HG03175 (cell line): ENCODE data around the gene PRDX2.
"Not testable (repeated sequence)": the region's sequence is repeated elsewhere in the genome, so short reads cannot be mapped to it uniquely, and the experiment has no call there.

Experiments used
- ATAC-seq: cut with Tn5 transposase; IDR thresholded peaks from one replicate; pipeline ENCODE4 v1.9.1; 2021; ENCODE audit warnings: mild to moderate bottlenecking, moderate library complexity; ENCODE audit not compliant: unreplicated experiment

PRDX2 gene

DNA sequence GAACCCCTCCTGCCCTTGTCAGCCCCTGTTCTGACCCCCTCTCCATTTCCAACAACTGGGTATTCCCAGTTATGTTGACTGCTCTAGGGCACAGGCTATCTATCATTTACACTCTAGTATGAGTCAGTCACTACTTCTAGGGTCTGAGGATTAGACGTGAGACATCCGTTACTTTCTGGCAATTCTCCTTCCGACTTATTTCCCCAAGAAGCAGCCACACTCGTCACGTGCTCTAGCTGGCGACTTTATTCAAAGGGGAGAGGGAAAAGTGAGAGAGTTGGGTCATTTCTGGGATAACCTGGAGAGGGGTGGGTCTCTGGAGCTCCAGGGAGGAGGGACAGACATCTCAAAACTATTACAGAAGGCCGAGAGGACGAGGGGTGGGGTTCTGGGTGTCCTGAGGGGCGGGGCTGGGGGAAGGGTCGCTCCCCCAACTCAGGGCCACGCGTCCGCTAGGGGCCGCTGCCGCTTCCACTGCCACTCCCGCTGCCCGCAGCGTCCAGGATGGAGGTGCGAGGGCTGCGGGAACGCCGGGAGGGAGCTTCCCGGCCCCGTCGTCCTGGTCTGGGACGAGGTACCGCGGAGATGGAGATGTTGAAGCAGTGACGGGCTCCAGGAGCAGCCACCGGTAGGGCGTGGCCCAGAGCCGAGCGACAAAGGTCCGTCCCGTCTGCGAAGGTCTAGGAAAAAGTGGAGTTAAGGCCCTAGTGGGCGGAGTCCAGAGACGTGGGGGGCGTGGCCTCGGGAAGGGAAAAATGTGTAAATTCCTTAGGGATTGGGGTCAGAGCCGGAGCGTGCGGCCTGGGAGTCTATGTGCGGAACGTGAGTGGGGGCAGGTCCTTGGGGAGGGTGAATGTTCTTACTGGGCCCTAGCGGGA is 23.9 kb upstream of the PRDX2 start:
- no peak for ATAC-seq

DNA sequence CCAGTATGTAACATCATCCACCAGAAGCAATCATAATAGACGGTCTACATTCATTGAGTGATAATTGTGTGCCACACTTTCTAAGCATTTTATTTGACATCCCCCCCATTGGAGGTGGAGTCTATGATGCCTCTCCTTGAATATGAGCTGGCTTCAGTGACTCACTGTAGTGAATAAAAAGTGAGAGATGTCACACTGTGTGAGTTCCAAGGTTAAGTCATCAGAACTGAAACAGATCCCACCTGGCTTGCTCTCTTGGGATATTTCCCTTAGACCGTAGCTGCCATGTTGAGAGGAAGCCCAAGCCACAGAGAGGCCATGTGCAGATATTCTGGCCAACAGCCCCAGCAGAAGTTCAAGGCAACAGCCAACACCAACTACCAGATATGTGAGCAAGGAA is 20.2 kb upstream of the PRDX2 start:
- no peak for ATAC-seq

DNA sequence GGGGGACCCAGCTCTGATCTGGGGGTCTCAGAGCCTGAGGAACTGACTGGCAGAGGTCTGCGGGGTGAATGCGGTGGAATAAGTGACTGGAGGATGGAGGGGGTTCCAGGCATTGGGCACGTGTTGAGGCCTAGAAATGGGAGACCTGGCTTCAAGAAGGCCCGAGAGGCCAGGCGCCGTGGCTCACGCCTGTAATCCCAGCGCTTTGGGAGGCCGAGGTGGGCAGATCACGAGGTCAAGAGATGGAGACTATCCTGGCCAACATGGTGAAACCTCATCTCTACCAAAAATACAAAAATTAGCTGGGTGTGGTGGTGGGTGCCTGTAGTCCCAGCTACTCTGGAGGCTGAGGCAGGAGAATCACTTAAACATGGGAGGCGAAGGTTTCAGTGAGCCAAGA is 16.2 kb upstream of the PRDX2 start:
- not testable (repeated sequence) for ATAC-seq

DNA sequence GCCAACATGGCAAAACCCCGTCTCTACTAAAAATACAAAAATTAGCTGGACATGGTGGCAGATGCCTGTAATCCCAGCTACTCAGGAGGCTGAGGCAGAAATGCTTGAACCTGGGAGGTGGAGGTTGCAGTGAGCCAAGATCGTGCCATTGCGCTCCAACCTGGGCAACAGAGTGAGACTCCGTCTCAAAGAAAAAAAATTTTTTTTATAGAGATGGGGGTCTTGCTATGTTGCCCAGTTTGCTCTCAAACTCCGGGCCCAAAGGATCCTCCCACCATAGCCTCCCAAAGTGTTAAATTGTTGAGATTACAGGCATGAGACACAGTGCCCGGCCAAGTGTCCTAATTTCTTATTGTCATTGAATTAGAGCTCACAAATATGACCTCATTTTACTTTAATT is 15.6 kb upstream of the PRDX2 start:
- not testable (repeated sequence) for ATAC-seq

DNA sequence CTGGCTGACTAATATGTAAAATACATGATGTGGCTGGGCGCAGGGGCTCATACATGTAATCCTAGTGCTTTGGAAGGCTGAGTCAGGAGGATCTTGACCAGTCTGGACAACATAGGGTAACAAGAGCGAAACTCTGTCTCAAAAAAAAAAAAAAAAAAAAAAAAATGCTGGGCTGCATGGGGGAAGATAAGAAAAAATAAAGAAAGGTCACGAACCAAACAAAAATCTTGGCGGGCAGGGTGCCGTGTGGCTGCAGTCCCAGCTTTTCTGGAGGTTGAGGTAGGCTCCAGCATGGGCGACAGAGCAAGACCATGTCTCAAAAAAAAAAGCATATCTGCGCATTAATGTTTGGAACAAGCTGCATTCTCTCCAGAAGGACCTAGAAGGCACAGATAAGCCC is 13.5 kb upstream of the PRDX2 start:
- ATAC-seq = no peak

DNA sequence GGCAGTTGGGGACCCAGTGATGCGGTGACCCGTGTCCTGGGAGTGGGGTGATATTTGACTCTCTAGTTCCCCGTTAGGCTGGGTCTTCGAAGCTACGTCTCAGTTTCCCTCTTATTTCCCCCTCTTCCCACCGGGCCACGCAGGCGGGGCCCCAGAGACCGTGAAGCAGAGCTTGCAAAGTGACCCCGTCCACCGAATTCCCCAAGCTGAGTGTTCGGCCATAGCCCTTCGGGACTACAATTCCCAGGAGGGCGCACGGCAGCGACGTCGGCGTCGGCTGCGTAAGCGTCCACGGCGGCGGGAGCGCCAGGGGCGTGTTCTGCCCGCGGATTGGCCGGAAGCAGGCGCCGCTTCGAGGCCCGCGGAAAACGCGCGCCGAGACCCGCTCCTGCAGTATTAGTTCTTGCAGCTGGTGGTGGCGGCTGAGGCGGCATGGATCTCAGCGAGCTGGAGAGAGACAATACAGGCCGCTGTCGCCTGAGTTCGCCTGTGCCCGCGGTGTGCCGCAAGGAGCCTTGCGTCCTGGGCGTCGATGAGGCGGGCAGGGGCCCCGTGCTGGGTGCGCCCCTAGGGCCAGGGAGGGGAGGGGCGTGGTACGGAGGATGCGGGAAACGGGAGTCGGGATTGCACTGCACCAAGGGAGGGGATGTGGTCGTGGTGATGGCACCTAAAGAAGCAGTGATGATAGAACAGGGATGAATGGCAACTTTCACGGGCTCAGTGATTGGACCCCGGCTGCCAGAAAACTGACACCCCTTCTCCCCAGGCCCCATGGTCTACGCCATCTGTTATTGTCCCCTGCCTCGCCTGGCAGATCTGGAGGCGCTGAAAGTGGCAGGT is 4.9 kb upstream of the PRDX2 start, which contains the start of gene RNASEH2A:
Gene RNASEH2A, plus strand, starts transcription at position 343 of the 840 bp plus-strand sequence. Its CDS starts 90 bp downstream, at position 433.
- peak; percentile 75 for ATAC-seq

DNA sequence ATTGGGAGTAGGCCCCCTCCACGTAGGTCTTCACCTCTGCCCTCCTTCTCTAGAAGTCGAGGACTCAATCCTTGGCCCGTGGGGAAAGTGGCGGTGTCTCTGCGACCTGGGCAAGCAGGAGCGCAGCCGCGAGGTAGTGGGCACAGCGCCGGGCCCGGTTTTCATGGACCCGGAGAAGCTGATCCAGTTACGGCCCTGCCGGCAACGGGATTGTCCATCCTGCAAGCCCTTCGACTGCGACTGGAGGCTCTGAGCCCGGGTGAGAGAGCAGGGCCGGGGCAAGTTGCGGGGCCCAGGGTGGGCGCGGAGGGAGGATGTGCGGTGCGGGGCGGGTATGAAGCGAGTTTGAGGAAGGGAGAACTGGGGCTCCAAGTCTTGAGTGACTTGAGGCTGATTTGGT is 2.5 kb upstream of the PRDX2 start:
- no peak for ATAC-seq

DNA sequence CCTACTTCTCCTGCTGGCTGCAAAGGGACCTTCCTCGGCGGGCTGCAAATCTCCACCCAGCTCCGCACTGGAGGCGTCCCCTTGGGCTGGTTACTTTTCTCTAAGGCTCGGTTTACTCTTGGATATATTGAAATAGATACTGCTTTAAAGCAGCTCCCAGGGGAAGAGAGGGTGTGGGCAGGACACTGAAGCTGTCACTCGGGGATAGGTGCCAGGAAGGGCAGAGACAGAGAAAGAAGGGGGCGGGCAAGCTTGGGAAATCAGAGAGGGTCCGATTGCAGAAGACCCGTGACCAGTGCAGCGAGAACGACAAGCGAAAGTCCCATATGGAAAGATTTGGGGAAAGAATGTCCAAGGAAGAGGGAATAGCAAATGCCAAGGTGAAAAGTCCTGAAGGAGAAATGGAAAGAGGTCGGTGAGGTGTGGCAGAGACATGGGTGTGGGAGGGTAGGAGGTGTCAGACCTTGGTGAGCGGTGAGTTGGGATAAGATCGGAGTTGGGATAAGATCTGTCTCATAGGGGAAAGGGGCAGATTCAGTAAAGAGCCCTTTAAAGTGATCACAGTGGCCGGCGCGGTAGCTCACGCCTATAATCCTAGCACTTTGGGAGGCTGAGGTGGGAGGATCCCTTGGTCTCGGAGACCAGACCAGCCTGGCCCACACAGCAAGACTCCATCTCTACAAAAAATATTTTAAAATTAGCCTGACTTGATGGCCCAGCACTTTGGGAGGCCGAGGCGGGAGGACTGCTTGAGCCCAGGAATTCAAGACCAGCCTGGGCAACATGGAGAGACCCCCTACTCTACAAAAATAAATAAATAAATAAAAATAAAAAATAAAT is 887 bp upstream of the PRDX2 start:
- ATAC-seq = no peak

DNA sequence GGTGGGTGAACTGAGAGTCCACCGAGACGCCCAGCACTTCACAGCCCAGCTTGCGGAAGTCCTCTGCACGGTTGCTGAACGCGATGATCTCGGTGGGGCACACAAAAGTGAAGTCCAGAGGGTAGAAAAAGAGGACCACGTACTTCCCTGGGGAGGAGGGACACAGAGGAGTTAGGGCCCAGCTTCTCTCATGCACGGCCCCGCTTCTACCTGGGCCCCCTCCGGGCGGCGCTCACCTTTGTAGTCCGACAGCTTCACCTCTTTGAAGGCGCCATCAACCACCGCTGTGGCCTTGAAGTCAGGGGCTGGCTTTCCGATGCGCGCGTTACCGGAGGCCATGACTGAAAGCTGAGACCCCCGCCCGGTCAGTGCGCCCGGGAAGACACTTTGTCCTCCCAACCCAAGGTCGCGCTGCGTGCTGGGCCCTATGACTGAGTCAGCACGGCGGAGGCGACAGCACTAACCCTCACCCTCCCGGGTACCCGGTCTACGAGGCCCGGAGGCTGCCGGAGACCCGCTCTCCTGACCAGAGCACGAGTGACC is 606 bp downstream of the PRDX2 start:
- ATAC-seq = no peak

DNA sequence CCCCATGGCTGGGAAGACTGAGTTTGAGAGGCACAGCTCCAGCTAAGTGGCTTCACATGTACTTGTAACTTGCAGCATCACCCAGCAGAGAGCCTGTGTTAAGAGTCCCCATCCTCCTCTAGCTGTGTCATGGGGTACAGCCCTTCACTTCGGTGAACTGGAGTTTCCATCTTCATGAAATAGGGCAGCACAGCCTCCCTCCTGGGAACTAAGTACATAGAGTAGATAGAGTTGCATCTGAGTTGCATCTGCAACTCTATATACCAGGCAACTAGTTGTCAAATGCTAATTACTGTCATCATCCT is 1.2 kb downstream of the PRDX2 start:
- no peak for ATAC-seq

DNA sequence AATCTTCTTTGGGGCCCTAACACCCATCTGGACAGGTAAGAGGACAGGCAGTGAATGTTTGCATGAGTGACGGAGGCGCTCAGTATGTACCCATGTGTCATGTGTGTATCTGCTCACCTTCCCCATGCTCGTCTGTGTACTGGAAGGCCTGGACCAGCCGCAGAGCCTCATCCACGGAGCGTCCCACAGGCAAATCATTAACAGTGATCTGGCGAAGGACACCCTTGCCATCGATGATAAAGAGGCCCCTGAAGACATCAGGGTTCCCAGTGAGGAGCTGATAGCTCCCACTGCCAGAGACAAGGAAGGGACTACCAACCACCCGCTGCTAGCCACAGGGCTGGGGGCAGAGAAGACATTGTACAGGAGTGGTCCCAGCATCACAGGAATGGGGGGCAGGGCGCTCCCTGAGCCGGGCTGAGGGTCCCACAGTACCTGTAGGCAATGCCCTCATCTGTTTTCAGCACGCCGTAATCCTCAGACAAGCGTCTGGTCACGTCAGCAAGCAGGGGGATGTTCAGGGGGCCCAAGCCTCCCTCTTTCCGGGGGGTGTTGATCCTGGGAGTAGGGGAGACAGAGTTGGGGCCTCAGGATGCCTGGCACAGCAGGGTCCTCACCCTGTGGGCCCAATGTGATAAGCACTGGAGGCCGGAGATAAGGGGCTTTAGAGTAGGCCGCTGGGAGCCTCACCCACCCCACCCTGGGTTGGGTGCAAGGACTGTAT is 1.7 kb downstream of the PRDX2 start:
- ATAC-seq = no peak

DNA sequence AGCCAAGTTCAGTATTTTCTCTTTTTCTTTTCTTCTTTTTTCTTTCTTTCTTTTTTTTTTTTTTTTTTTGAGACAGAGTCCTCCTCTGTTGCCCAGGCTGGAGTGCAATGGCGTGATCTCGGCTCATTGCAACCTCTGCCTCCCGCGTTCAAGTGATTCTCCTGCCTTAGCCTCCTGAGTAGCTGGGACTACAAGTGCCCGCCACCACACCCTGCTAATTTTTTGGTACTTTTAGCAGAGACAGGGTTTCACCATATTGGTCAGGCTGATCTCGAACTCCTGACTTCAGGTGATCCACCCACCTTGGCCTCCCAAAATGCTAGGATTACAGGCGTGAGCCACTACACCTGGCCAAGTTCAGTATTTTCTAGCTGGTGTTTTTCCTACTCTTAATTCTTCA is 4.0 kb downstream of the PRDX2 start:
- ATAC-seq = not testable (repeated sequence)

DNA sequence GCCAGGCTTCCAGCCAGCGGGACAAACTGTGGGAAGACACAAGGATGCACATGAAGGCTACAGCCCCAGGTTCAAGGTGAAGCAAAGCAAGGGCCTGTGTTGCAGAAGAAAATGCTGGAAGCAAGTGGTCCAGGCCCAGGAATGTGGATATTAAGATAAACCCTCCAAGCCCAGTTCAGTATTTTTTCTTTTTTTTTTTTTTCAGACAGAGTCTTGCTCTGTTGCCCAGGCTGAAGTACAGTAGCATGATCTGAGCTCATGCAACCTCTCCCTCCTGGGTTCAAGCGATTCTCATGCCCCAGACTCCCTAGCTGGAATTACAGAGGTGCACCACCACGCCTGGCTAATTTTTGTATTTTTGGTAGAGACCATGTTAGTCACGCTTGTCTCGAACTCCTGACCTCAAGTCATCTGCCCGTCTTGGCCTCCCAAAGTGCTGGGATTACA is 4.4 kb downstream of the PRDX2 start:
- no peak for ATAC-seq

DNA sequence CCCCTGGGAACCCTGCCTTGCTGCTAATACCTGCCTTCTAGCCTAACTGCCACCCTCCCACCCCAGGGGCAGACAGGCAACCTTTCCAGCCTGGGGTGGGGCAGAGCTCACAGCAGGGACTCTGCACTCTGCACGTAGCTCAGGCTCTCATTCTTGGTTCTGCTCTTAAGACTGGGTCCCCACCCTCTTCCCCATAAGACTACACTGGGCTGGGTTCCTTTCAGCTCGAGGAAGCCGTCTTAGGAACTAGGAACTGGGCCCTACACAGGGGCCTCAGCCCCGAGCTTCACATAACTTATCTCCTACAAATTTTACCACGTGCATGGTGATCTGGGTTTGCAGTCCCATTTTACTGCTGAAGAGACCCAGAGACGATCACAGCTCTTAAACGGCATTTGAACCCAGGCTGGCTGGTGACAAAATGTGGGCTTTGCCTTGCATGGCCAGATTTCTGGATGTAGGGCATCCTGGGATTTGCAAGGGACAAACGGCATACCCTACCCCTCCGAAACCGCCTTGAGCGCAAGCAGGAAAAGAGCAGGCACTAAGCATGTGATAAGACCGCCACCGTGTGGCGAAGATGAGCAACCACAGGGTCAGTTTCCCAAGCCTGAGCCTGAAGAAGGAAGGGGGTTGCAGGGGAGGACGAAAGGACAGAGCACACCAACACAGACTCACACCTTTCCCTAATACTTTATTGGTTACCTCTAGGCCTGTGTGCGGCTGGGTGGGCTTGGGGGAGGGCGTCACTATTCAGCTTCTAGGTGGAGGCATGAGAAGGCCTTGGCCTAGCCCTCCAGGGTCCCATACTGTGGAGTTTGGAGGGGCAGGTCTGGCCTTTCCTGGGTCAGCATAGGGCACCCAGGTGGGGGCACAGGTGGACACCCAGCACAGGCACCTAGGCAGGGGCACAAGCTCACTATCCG is 5.2 kb downstream of the PRDX2 start:
- no peak for ATAC-seq

DNA sequence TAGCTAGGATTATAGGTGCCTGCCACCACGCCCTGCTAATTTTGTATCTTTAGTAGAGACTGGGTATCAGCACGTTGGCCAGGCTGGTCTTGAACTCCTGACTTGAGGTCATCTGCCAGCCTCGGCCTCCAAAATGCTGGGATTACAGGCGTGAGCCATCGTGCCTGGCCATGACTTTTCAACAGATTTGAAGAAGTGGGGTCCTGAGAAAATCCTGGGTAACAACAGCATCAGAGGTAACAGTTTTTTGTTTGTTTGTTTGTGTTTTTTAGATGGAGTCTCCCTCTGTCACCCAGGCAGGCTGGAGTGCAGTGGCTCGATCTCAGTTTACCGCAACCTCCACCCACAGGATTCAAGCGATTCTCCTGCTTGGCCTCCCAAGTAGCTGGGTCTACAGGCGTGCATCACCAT is 6.6 kb downstream of the PRDX2 start:
- ATAC-seq = no peak

DNA sequence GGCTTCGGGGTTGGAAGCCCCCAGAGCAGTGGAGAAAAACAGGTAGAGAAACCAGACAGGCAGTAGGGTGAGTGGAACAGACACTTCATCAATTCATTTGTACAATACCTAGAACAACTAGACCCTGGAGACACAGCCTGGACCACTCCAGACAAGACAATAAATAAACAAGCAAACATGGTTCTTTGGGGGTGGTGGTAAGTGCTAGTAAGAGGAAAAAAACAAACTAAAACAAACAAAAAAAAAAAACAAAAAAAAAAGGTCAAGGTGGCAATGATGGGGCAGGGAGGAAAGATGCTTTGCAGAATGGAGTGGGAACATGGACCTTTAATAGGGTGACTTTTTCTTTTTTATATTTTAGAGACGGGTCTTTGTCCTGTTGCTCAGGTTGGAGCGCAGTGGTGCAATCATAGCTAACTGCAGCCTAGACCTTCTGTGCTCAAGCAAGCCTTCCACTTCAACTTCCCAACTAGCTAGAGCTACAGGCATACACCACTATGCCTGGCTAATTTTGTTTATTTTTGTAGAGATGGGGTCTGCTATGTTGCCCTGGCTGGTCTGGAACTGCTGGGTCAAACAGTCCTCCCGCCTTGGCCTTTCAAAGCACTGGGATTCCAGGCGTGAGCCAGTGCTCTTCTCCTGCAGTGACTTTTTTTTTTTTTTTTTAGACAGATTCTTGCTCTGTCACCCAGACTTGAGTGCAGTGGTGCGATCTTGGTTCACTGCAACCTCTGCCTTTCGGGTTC is 7.2 kb downstream of the PRDX2 start:
- ATAC-seq = no peak

DNA sequence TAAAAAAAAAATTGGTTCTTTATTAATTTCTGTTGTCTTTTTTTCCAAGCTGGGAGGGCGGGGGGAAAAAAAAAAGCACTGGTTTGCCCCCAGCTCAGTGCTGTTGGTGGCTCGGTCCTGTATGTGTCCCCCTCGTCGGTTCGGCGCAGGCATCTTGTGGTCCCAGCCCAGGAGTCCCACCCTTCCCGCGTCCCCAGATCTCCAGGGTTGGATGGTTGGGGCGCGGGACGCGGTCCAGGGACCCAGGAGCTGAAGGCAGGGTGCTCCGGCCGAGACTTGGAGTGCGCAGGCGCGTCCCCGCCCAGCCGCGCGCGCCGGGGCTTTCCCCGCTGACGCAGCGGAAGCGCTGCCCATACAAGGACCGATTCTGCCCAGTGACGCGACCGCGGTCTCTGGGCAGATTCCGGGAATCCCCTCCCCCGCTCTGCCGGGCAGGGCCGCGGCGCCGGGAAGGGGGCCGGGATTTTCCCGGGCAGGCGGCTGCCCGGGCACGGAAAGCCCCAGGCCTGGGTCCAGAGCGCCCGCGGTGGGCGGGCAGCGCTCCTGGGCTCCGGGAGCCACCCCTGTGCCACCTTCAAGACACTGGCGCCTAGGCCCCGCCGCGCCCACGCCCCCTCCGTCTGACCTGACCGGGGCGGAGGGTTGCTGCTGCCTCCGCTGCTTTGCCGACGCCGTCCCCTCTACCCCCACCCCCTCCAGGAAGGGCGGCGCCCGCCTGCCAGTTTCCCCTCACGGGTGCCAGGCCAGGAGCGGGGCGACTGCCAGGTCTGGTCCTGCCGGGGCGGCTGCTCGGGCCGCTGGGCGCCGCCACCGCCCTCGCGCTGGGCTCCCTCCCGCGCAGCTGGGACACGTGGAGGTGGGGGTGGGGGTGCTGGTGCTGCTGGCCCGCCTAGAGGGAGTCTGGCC is 8.1 kb downstream of the PRDX2 start:
- ATAC-seq = peak; percentile 33
